Esophagus muscularis mucosa (tissue), 4 donors: ENCODE data around the gene GALNT2.

ENCODE experiments used
- EP300 ChIP-seq: sonication (generic); formaldehyde crosslinking; IDR thresholded peaks from one replicate; pipeline ENCODE4 v1.6.1; 2017; ENCODE audit warnings: antibody characterized with exemption
- POLR2A ChIP-seq: fragments of 450-650 bp; IDR thresholded peaks from one replicate; pipeline ENCODE4 v1.6.1; 2017; ENCODE audit warnings: antibody characterized with exemption, moderate library complexity, mild to moderate bottlenecking, low read depth
- POLR2AphosphoS5 ChIP-seq, 2 donors: sonication (generic); formaldehyde crosslinking; IDR thresholded peaks; one replicate each; pipeline ENCODE4 v1.6.1; 2017; ENCODE audit warnings: antibody characterized with exemption in 2 of 2
- TF ChIP-seq, protein P1 (sequence below), 3 experiments: fragments of 200-600 bp in 2 of 3; fragments of 450-650 bp in 1 of 3; sonication (generic) in 2 of 3; IDR thresholded peaks; one replicate each; pipeline ENCODE4 v1.5.1; 2017 to 2019; ENCODE audit warnings: antibody characterized with exemption in 3 of 3, mild to moderate bottlenecking in 2 of 3, moderate library complexity in 1 of 3

DNA sequence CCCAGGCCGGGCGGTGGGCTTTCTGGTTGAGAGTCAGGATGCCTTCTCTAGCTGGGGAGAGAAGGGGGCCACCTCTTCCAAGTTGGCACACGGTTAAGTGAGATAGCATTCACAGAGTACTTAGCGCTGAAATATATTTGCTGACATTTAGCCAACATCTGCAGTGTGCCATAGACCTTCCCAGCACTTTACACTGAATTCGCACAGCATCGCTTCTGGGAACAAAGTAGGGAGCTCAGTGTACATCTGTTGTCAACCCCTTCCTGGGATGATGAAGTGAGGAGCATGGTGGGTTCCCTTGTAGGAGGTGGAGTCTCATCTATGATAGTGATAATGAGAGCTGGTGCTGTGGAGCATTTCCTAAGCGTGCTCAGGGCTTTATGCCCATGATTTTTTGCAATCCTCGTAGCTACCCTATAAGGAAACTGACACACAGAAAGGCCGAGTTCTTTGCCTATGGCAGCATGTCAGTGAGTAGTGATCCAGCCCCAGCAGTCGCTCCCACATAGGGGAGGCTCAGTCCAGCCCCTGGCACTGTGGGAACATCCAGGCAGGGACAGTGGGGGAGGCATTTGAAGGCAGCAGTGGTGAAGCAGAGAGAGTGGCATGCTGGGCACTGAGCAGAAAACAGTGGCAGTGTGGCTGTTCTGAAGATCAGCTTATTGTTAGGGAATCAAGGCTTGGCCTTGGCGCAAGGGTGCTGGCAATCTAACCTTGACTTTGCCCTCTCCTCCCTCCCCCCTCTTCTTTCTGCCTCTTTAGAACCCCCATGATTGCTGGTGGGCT, 182.8 kb downstream of the GALNT2 start:
- TF ChIP-seq, protein P1, sequence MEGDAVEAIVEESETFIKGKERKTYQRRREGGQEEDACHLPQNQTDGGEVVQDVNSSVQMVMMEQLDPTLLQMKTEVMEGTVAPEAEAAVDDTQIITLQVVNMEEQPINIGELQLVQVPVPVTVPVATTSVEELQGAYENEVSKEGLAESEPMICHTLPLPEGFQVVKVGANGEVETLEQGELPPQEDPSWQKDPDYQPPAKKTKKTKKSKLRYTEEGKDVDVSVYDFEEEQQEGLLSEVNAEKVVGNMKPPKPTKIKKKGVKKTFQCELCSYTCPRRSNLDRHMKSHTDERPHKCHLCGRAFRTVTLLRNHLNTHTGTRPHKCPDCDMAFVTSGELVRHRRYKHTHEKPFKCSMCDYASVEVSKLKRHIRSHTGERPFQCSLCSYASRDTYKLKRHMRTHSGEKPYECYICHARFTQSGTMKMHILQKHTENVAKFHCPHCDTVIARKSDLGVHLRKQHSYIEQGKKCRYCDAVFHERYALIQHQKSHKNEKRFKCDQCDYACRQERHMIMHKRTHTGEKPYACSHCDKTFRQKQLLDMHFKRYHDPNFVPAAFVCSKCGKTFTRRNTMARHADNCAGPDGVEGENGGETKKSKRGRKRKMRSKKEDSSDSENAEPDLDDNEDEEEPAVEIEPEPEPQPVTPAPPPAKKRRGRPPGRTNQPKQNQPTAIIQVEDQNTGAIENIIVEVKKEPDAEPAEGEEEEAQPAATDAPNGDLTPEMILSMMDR (IDR thresholded peaks at IDR 0.05): no peak
- TF ChIP-seq EP300: no peak
- TF ChIP-seq POLR2A: no peak
- no peak for TF ChIP-seq POLR2AphosphoS5 (IDR thresholded peaks at IDR 0.05)
